A549 (cell line): ENCODE measurements around the gene RBM26.

Experiments
- CTCF ChIP-seq: fragments of >200 bp; sonication (Bioruptor Twin); formaldehyde crosslinking; IDR thresholded peaks from 3 replicates; pipeline ENCODE4 v1.5.1; 2016
- KDM1A ChIP-seq: fragments of 200-600 bp; sonication (generic); IDR thresholded peaks from 2 replicates; pipeline ENCODE4 v1.6.1; 2016; ENCODE audit warnings: low read depth, mild to moderate bottlenecking
- MAFK ChIP-seq: fragments of 450-650 bp; IDR thresholded peaks from 2 replicates; pipeline ENCODE4 v1.6.1; 2014; ENCODE audit not compliant: partially characterized antibody
- POLR2A ChIP-seq: IDR thresholded peaks from 2 replicates; pipeline ENCODE4 v1.6.1; 2012; ENCODE audit warnings: mild to moderate bottlenecking, low read length

DNA sequence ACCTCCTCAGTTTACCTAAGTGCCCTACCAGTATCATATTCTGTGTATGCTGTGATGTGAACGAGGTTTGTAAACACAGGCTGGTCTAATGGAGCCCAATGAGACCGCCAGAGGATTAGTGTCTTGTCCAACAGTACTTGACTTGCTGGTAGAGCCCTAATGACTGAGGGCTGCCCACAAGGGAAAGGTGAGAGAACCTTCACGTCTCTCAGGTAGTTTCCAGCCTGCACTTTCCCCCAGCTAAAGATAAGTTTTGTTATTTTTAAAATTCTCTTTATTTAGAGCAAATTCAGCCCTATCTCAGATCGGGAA lies 498 bp upstream of the RBM26 start:
- TF ChIP-seq KDM1A, result no peak
- no peak; the same call in 2 of the 3 replicates for TF ChIP-seq CTCF
- no peak for TF ChIP-seq POLR2A
- no peak for TF ChIP-seq MAFK
